Activated CD8-positive, alpha-beta memory T cell treated with anti-CD3 and anti-CD28 coated beads, Interleukin-2, amount 50 U/mL, for 1 hour (primary cell): ENCODE data around the gene LRFN2.

Experiments used
- DNase-seq: peaks from one replicate; pipeline ENCODE4 v3.0.0-alpha.2; 2020; ENCODE audit errors: extremely low read depth

LRFN2 gene

DNA sequence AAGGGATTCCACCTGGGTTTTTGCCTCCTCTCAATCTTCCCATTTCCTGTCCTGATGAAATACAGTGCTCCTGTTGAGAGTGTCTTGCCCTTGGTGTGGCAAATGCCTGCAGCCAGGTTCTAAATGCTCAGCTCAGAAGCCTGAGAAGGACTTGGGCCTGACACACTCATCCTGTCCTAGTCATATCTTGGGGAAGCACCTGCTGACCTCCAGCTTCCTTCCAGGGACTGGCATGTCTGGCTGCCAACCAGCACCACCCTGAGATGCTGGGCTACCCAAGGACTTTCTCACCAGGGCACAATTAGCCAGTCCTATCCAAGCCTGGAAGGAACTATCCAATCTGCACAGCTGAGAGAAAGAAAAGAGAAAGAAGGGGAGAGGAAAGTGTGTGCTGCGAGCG, 43.4 kb downstream of the LRFN2 start:
- DNase-seq = no peak

DNA sequence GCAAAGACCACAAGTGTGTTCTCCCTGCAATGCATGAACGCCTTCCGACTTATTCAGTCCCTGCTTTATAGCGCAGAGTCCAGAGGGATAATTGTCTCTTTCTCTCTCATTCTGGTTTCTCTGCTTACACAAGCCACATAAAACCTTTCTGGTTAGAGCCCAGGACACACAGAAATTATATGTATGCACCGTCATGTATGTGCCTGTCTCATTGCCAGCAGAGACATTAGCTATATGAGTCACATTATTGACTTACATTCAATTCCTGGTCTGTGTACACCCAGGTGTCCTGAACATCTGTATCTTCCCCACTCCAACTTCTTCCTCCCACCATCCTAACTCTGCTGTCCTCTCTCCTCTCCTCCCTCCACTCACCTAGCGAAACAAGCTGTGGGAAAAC, 44.0 kb downstream of the LRFN2 start:
- no peak for DNase-seq

DNA sequence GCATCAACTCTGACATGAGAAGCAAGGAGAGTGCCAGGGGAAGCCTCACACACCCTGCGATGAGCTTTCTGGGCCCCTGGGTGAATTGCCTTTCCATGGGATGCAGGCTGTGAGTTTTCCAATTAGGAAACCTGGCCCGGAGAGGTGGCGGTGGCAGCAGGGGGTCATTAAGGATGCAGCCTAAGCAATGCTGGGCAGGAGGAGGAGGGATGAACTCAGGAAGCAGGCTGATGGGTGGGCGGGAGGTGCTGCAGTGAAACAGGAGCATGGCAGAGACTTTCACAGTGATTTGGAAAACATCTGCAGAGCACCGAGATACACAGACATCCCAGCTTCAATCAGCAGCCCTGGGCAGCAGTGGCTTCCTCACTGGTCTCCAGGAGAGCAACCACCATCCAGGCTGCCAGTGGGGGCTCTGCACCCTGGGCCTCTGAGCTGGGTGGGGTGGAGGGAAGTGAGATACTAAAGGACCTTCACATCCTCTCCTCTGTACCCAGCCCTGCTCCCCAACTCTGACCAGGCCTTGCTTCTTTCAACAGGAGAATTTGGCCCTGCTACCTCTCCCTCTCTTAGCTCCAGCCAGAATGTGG, 44.9 kb downstream of the LRFN2 start:
- DNase-seq = no peak

DNA sequence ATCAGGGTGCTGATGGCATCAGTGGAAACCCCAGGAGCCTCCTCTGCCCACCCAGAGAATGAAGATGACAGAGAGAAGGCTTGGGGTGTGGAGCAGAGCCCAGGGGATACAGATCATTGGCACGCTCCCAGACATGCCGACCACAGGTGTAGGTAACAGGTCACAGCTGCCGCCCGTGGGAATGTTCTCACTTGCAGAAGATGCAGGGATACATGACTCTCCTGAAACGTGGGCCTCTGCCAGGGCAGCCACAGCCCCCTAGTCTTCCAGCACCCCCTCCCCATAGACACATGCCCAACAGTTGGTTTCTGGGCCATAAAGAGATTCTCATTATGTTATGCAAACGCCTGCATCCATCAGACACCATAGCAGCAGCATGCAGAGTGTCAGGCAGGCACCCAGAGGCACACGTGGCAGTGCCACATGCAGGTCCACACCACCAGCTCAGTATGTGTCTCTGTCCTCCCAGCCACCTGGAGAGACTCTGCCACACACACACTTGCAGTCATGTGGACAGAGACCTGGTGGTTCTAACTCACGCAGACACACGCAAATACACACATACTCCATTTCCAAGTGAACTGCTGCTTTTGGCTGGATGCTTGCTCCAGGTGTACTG, 45.5 kb downstream of the LRFN2 start:
- no peak for DNase-seq

DNA sequence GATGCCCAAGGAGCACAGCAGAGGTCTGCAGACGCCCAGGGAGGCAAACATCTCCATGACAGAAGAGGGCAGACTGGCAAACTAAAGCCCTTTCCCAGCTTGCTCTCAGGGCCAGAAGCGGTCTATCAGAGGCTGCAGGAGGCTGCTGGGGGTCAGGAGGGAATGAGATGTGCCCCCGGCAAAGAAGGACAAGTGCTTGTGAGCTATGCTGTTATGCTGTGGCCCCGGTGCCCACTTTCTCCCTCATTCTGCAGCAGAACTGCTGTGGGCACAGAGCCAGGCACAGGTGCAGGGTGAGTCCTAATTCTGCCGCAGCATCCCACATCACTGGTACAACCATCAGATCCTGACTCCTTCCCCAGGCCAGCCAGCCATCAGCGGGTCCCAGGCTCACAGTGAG, 46.4 kb downstream of the LRFN2 start:
- no peak for DNase-seq

DNA sequence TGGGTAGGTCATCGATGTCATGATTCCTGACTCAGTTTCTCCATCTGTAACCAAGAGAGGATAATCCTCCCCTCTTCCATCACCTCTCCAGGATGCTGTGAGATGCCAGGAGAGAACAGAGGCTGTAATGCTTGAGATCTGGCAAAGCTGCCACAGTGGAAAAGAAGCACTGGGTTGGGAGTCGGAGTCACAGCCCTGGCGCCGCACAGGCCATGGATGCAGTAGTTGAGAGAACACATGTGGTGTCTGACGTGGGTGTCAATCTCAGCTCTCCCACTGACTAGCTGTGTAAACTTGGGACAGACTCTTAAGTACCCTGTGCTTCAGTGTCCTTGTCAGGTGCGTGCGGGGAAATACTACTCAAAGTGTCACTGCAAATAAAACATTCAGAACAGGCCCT, 47.3 kb downstream of the LRFN2 start:
- DNase-seq = no peak

DNA sequence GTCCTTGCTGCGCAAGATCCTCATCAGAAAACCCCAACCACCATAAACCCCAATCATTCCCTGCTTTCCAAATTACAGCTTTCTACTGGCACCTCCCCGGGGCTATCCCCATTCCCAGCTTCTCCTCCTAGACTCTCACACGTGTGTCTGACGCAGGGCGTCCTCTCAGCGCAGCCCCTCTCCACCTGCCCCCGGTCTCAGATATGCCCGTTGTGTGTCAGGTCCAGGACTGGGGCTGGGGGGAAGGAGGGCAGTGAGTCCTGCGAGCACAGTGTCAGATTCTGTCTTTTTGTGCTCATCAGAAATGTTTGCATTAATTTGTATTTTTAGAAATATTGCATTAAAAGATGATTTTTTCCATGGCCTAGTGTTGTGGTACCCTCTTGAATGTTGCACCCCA, 48.6 kb downstream of the LRFN2 start:
- DNase-seq = no peak

DNA sequence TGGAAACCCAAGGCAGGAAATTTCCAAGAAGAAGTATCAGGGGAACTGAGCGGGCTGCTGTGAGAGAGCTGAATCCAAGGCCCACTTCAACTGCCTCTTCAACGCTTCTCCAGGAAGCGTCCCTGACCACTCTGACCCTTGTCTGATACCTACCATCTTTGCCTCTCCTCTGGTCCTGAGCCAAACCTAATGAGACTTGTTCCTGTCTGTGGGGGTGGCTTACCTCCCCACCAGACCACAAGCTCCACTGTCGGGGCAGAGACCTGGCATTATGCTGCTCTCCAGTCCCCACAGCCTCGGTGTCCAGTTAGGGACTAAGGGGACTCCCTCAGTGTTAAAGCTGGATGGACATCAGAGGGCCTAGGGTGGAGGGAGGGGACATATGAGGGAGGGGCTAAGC, 49.7 kb downstream of the LRFN2 start:
- no peak for DNase-seq

DNA sequence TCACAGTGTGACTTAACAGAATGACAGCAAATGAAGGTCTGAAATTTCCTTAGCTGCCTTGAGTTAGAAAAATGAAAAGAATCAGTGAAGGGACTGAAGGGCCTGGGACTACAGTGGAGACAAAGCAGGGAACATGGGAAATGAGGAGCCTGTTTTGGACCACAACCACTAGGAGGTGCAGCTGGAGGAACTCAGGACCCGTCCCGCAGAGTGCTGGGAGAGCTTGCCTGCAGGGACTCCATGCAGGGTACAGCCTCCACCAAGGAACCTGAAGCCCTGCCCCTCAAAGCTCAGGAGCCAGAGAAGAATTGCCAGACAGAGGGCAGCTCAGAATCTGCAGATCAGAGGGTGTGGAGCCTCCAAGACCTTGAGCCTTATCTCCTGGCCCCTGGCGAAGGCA, 50.7 kb downstream of the LRFN2 start:
- no peak for DNase-seq

DNA sequence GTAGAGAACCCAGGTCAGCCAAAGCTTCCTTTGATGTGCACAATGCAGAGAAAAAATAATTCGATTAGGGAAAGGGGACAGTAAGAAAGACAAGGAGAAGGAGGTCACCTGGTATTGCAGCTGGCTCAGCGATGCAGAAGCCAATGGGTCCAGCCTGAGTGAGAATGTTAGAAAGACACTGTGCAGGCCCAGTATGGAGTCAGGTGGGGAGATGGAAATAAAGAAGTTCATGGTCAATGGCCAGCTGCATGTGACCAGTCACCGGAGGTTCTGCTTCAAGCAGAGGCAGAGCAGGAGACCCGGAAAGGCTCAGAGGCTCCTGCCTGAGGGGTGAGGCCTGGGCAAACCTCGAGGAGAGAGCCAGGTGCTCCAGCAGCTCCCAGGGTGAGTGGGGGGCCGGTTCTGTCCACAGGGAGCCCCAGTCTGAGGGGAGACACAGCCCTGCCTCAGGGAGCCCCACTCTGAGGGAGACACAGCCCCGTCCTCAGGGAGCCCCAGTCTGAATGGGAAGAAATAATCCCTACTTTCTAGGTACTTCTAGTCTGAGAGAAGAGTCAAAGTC, 51.3 kb downstream of the LRFN2 start:
- DNase-seq = no peak

DNA sequence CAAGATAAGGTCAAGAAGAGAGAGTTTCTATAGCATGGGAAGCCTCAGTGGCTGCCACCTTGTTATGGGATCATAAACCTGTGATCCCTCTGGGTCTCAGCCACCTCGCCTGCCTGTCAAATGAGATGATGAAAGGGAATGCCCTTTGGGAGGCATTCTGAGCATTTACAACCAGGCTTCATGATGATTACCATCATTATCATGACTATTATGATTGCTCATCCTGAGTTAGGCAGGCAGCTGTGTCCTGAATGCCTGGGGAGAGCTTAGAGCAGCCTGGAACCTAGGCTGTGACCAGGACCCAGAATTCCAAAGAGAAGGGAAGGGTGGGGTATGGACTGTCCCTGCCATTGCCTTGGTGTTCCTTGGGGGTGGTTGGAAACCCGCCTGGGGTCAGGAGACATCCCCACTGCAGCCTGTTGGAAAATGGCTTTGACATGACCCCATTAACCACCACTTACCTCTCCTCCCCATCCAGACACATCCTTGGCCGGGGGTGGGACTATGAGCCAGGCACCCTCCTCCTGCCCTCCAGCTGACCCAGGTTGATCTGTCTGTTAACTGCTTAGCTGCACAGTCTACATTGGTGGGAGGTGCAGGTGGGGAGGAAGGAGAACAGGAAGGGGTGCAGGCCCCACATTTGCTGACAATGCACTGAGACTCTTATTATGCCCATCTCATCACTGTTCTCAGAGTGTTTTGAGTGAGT, 51.9 kb downstream of the LRFN2 start:
- no peak for DNase-seq

DNA sequence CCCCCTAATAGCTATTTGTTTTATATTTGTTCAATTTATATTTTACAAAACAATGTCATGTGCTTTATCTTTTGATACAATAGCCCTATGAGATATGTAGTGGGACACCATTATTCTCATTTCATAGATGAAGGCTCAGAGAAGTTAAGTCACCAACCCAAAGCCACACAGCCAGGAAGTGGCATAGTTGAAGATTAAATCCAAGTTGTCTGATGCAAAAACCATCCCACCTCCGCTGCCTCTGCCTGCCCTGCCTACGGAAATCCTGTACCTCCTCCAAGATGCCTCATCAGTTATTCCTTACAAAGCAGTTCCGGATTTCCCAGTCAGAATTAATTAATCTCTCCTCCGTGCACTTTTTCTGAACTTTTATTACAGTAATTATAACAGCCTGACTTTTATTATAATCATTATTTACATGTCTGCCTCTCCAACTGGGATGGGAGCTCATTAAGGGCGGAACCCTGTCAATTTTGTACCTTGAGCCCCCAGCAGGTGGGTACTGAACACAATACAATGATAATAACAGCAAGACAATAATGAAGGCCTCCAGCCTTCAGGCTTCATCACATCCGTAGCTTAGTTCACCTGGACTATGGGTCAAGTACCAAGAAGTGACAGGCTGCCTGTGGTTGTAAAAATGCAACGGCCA, 54.7 kb downstream of the LRFN2 start:
- no peak for DNase-seq

DNA sequence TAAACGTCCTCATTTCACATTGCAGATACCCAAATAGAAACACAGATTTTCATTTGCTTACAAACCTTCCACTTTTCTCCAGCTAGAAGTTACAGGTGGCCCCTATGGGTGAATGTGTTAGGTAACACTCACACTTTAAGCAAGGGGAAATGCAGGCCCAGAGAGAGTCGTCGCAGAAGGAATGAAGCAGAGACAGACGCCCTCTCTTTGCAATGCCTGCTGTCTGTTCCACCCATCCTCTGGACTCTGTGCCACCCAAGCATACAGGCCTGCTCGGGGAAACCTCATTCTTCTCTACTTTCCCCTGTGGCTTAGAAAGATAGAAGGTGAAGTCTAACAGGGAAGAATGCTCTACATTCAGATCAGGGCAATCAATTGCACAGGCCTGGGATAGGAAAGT, 57.2 kb downstream of the LRFN2 start:
- no peak for DNase-seq

DNA sequence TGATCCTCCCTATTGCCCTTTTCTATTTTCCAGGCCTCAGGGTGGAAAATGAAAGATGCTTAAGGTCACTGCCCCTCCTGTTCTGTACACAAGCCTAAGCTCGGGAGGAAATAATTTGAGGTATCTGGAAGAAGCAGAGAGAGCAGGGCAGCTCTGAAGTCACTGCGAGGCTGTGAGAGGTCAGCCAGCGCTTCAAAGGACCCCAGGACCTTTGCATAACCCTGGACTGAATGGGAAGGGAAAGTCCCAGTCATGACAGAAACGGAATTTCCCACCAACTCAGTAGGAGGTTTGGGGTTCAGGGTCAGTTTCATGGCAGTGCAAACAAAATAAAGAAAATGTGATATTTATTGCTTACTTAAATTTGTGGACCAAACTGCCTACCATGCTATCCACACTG, 58.1 kb downstream of the LRFN2 start:
- no peak for DNase-seq

DNA sequence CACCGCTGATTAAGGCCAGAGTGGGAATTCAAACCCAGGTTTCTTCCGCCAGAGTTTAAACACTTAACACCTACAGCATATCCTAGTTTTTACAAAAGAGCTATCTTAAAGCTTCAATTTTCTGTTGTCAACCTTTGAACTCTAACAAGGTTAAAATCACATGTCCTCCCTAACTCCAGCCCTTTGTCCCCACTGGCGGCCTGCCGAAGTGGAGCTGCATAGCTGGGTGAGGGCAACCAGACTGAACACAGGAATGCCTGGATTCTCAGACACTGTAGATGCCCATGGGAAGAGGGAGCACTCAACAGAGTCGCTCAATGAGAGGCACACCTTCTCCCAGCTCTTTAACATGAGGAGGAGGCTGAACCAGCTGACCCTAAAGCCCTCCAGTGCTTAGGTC, 59.1 kb downstream of the LRFN2 start:
- no peak for DNase-seq

DNA sequence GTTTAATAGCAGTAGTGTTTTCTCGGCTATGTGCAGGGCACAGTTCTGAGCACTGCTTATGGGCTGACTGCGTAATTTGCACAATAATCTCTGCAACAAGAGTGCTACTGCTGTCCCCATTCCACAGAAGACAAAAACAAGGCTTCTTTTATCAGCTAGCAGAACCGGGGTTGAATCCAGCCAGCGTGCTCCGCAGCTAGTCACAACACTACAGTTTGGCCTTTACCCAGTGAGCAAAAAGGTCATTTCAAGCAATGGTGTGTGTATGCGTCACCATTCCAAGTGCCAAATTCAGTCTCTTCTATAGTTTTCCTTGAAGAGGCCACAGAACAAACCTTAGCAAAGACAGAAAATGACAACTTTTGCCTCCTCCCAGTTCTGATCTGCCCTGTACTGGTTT, 61.1 kb downstream of the LRFN2 start:
- no peak for DNase-seq

DNA sequence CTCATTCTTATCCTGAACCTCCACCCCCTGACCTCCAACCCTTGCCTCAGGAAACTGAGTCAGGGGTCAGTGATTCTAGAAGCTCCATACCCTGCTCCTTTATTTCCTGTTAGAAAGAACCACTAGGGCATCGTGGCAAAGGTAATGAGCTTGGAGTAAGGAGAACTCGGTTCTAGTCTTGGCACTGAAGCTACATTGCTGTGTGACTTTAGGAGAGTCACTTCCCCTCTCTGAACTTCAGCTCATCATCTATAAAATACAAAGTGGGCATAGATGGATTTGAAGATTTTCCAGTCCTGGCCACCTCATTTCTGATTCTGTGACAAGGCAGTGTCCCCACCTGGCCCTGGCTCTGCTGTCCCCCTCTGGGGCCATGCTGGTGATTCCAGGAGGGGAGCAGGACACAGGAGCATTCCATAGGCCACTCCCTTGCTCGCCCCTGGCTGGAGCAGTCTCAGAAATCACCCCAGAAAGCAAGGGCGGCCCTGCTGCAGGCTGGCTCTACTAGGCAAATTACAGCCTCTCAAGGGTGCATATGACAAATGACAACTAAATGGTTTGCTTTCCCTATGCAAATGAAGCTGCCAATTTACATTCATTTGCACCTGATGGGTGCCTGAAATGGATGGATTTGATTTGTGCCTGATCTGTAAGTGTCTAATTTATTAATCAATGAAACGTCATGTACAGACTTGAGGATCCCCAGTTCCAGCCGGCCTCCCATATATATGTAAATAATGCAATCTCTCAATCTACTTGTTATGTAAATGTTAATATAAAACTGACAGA, 62.2 kb downstream of the LRFN2 start:
- no peak for DNase-seq

DNA sequence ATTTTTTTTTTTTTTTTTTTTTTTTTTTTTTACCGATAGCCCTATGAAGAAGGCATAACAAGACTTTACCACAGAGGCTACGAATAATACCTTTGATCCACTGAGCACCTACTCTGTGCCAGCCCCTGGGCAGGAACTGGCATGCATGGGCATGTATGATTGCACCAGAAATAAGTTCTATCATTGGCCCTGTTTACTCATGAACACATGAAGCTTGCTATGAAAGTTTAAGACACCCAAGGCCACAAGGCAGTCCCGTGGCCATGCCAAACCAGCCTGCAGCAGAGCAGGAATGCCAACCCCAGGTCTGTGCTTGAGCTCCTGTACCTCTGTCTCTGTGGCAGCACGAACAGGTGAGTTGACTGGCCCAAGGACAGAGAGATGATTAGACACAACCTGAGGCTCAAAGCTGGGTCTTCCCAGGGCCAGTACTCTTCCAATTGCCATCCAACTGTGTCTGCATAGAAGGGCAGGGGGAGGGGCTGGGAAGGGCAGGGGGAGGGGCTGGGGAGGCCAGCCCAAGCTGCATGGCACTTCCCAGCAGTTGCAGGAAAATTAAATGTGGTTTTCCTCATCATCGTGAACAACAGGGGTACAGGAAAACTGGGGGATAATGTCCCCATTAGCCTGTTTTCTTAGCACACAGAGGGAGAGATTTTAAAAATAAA, 63.5 kb downstream of the LRFN2 start:
- no peak for DNase-seq

DNA sequence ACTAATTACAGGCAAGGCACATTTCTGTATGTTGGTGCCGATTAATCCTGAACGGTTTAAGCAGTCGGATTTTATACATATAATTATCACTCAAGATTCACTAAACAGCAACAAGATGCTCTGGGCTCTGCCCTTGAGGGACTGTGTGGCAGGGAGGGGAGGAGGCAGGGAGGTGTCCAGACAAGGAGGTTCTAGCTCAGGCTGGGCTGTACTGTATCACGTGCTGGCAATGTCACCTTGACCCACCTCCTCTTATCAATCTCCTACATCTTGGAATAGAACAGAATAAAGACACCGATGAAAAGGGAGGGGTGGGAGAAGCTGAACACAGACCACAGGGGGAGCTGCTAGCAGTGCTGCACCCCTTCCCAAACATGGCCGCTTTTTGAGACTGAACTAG, 65.7 kb downstream of the LRFN2 start:
- no peak for DNase-seq

DNA sequence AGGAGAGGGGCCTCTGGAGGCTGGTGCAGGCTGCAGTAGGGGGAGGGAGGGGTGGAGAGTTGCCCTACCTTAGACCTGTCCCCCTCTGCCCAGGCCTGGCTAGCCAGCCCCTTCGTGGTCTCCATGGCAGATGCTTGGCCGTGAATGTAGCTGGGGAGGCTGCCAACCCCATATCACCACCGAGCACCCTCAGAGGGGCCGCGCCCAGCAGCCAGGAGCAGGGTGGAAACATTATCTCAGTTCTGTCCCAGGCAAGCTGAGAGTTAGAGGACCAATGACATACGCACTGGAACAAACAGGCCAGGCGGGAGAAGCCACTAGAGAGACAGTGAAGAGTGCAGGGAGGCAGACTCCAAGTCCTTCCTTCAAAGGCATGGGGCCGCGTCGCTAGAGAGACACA, 66.5 kb downstream of the LRFN2 start:
- DNase-seq = no peak

DNA sequence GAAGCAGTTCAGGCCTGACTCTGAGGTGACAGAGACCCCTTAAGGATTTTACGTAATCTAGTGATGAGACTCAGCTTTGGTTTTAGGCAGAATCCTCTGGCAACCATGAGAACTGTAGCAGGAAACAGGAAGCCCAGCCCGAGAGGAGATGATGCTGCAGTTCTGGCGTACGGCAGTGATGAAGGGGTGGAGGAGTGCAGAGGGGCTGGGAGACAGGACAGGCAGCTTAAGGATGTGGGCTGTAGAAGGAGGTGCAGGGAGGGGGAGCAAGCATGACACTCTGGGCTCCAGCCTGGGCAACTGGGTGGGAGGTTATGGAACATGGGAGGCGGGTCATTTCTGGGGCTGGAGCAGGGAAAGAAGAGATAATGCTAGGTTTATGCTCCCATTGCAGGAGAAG, 67.1 kb downstream of the LRFN2 start:
- no peak for DNase-seq
